Type B pancreatic cell (in vitro differentiated cells): ENCODE data around the gene ZNF428. TPM values are rescaled to one million over a fixed set of nuclear protein-coding genes. Genes with fewer than 3 reads are reported as not detected.
"Not testable (repeated sequence)": the region's sequence is repeated elsewhere in the genome, so short reads cannot be mapped to it uniquely, and the experiment has no call there.

ENCODE experiments used
- DNase-seq: peaks from one replicate; pipeline ENCODE4 v3.0.0; 2021; ENCODE audit warnings: mixed read lengths; ENCODE audit not compliant: unreplicated experiment; ENCODE audit errors: extremely low spot score
- H3K27ac Mint-ChIP-seq: 2 replicates; pipeline ENCODE4 v1.8.0; 2021; ENCODE audit warnings: mild to moderate bottlenecking, mixed read lengths
- H3K27me3 Mint-ChIP-seq: 2 replicates; pipeline ENCODE4 v1.8.0; 2021; ENCODE audit warnings: mixed read lengths
- H3K36me3 Mint-ChIP-seq: 2 replicates; pipeline ENCODE4 v1.8.0; 2021; ENCODE audit warnings: mixed read lengths
- H3K4me1 Mint-ChIP-seq: one replicate; pipeline ENCODE4 v1.8.0; 2021; ENCODE audit warnings: mixed read lengths; ENCODE audit not compliant: unreplicated experiment
- H3K4me3 Mint-ChIP-seq: 2 replicates; pipeline ENCODE4 v1.8.0; 2021; ENCODE audit warnings: mild to moderate bottlenecking, mixed read lengths
- H3K9me3 Mint-ChIP-seq: 2 replicates; pipeline ENCODE4 v1.8.0; 2021; ENCODE audit warnings: mixed read lengths
- CTCF ChIP-seq: fragments of 200-600 bp; sonication (generic); conservative IDR thresholded peaks from 2 replicates; pipeline ENCODE4 v1.5.0; 2021; ENCODE audit warnings: antibody characterized with exemption, mild to moderate bottlenecking
- total RNA-seq: library from RNA; stranded (reverse); gene quantifications from 2 replicates; pipeline ENCODE4 v1.2.1, GENCODE V29; 2021; ENCODE audit warnings: low replicate concordance

The ZNF428 gene
- total RNA-seq, 1 donor from 2014 or later: 76.9 TPM

DNA sequence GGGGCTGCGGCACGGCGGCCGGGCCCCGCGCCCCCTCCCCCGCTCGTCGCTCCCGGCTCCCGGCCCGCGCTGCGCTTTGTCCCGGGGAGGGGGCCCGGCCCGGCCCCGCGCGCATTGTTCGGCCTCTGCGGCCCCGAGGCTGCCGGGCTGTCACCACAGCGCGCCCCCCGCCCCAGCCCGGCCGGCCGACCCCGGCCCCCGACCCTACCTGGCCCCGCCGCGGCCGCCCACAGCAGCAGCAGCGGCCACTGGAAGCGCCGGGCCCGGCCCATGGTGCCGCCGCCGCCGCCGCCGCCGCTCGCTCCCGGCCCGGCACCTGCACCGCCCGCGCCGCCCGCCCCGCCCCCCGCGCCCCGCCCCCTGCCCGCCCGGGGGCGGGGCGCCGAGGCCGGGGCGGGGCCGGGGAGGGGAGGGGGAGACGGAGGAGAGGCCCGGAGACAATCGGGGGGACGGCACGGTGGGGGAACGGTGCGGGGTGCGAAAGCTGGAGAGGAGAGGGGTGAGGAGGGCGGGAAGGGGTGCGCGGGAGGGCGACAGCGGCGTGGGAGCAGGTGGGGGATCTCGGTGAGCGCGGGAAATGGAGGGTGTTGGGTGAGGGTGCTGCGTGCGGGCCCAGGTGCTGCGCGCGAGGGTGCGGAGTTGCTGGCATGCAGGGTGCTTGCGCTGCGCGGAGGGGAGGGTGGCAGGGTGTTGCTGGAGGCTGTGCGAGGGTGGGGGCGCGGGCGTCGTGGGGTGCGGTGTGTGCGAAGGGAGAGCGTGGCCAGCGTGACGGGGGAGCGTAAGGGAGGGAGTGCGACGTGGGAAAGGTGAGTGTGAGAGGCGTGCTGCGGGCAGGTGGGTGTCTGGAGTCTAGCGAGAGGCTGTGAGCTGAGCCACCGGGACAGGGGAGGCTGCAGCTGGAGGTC is 20.3 kb upstream of the ZNF428 start, which contains the start of gene CADM4:
Gene CADM4, minus strand, starts transcription at position 332 of the 905 bp plus-strand sequence. Its CDS starts 60 bp downstream, at position 272.
- no peaks in the 10 kb centered on the region for H3K36me3 Mint-ChIP-seq
- H3K4me3 Mint-ChIP-seq: peak within 1 kb of the TSS; percentile 96
- H3K27ac Mint-ChIP-seq: peak within 1 kb of the TSS; percentile 80
- no peak for TF ChIP-seq CTCF
- peaks cover 23% of the 10 kb centered on the region for H3K4me1 Mint-ChIP-seq
- peaks cover 14% of the 10 kb centered on the region for H3K27me3 Mint-ChIP-seq
- no peak for DNase-seq
- H3K9me3 Mint-ChIP-seq: no peaks in the 10 kb centered on the region

- Mint-ChIP-seq H3K4me1 (peaks cover 23% of the 10 kb centered on the region), H3K27ac (peak overlapping the region; percentile 80), H3K36me3 (no peaks in the 10 kb centered on the region), H3K9me3 (no peaks in the 10 kb centered on the region), H3K4me3 (peak overlapping the region; percentile 96), H3K27me3 (peaks cover 14% of the 10 kb centered on the region)
- DNase-seq: no peak
- no peak for TF ChIP-seq CTCF
Observed at GRCh38 chr19:43638995-43639518, 19.6 kb upstream of the ZNF428 start.

- no peaks in the 10 kb centered on the region for H3K36me3 Mint-ChIP-seq
- H3K9me3 Mint-ChIP-seq: no peaks in the 10 kb centered on the region
- H3K4me3 Mint-ChIP-seq: peak overlapping the region; percentile 96
- TF ChIP-seq CTCF: no peak
- DNase-seq: no peak
- H3K4me1 Mint-ChIP-seq: peaks cover 23% of the 10 kb centered on the region
- H3K27me3 Mint-ChIP-seq: peaks cover 14% of the 10 kb centered on the region
- peak overlapping the region; percentile 80 for H3K27ac Mint-ChIP-seq
Observed at GRCh38 chr19:43638214-43638994, 19.0 kb upstream of the ZNF428 start.

- Mint-ChIP-seq H3K27me3 (peaks cover 8% of the 10 kb centered on the region), H3K36me3 (no peaks in the 10 kb centered on the region)
Observed at GRCh38 chr19:43636121-43636683, 16.8 kb upstream of the ZNF428 start.

DNA sequence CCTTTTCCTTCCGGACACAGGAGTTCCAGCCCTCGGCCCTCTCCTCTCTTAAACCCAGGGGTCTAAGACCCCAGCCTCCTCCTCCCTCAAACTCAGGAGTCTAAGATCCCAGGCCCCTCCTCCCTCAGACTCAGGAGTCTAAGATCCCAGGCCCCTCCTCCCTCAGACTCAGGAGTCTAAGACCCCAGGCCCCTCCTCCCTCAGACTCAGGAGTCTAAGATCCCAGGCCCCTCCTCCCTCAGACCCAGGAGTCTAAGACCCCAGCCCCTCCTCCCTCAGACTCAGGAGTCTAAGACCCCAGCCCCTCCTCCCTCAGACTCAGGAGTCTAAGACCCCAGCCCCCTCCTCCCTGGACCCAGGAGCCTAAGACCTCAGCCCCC is 16.1 kb upstream of the ZNF428 start:
- Mint-ChIP-seq H3K4me1 (peaks cover 17% of the 10 kb centered on the region), H3K4me3 (peak overlapping the region; percentile 72), H3K27ac (peak overlapping the region; percentile 43)
- H3K36me3 Mint-ChIP-seq, H3K27me3 Mint-ChIP-seq, H3K9me3 Mint-ChIP-seq, DNase-seq: not testable (repeated sequence)

More at GRCh38 chr19:43636121-43636683, 16.8 kb upstream of the ZNF428 start:
- Mint-ChIP-seq H3K4me1 (peaks cover 19% of the 10 kb centered on the region), H3K27ac (no peak overlapping the region), H3K4me3 (no peak overlapping the region), H3K9me3 (no peaks in the 10 kb centered on the region)
- DNase-seq: no peak
- TF ChIP-seq CTCF: no peak
